HPDE6-E6E7 (cell line): ENCODE data around the gene NRL.

Experiments used
- DNase-seq: peaks from one replicate; pipeline ENCODE4 v3.0.0; 2011; ENCODE audit warnings: missing footprints; ENCODE audit errors: extremely low spot score

The NRL gene

DNA sequence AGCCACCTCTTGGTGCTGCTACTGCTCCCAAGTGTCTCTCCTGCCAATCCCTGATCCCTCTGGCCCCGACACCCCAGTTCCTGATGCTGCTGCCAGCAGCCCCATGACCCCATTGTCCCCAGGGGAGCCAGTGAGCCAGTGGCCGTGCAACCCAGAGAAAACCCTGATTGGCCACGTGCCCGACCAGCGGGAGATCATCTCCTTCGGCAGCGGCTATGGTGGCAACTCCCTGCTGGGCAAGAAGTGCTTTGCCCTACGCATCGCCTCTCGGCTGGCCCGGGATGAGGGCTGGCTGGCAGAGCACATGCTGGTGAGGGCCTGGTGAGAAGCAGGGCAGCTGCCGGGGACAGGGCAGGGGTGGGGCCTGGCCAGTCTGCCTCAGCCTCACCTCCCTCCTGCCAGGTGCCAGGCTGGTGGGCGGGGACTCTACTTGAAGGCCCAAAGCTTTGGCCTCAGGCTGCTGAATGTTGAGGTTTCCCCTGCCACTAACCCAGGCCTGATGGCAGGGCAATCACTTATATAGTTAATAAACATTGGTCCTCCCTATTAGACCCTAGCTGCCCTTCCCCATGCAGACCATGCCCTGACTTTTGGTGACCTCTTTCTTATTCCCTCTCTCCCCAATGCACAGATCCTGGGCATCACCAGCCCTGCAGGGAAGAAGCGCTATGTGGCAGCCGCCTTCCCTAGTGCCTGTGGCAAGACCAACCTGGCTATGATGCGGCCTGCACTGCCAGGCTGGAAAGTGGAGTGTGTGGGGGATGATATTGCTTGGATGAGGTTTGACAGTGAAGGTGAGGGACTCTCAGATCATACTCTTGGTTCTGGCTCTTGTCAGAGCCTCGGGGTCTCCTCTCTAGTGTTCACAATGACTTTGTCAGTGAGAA lies 15.6 kb downstream of the NRL start:
- no peak for DNase-seq

- no peak for DNase-seq
These were observed 16.4 kb downstream of the NRL start for GRCh38 chr14:24098229-24098926.

- no peak for DNase-seq
These were observed 18.1 kb downstream of the NRL start for GRCh38 chr14:24096545-24097181.

DNA sequence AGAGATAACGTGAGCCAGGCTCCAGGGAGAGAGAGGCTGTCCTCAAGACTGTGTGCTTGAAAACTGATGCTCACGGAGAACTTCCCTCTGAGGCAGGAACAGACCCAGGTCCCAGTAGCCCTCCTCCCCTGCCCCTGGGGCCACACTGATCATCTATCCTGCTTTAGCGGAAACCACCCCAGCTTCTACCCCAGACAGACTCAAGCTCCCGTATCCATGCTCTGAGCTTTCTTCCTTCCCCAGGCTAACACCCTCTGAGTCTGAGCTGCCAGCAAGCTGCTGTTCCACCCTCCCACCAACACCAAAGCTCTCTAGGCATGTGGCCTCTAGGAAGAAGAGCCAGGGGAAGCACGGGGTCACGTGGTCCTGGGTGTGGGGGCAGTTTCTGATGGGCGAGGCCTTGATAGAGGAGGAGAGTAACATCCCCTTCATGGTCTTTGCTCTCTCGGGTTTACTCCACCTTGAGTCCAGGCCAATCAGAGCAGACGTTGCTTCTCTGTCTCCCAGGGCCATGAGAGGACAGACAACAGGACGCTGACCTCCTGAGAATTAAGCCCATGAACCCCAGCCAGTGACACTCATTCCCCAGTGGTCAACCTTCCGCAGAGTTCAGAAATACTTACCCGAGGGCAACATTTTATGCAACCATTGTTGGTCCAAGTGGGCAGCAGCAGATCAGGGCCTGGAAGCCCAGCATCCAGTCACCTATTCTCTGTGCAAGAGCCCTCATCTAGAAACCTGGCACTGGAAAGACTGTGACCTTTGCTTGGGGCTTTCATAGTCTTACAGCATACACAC lies 19.3 kb downstream of the NRL start:
- DNase-seq: no peak

GRCh38 chr14:24094841-24095270 lies 19.9 kb downstream of the NRL start:
- DNase-seq: no peak

GRCh38 chr14:24093901-24094840 lies 20.6 kb downstream of the NRL start, which contains the start of gene PCK2:
Gene PCK2, plus strand, starts transcription at chr14:24094311. Its CDS starts 95 bp downstream, at chr14:24094406.
- DNase-seq: peak; percentile 97

GRCh38 chr14:24093207-24093900 lies 21.4 kb downstream of the NRL start:
- DNase-seq: no peak

GRCh38 chr14:24092505-24093206 lies 22.1 kb downstream of the NRL start:
- DNase-seq: no peak

DNA sequence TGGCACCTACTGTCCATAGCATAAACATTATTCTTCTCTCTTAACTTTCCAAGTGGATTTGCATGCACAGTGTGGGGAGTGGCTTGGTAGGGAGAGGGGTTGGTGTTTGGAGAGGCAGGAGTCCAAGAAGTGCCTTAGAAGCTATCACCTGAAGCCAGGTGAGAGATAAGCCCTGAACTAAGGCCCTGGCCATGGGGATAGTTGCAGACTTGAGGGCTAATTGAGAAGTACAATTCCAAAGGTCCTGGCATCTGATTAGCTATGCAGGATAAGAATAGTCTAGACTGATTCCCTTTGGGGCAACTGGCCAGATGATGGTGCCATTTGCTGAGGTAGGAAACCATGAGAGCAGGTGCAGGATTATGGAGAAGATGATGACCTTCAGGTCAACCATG lies 22.6 kb downstream of the NRL start:
- no peak for DNase-seq

DNA sequence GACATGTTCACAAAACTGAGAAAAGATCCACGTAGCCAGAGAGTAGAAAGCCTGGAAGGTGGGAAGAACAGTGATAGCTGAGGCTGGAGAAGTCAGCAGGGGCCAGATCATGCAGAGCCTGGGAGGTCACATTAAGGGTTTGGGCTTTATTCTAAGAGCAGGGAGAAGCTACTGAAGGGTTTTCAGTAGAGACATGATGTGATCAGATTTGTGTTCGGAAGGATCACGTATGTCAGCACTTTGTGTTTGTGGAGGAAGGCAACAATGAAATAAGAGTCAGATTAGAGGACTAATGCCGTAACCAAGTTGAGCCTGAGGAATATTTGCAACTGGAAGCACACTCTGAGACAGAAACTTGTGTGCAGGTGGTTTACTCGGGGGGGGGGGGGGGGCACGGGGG lies 24.9 kb downstream of the NRL start:
- no peak for DNase-seq

GRCh38 chr14:24088095-24088494 lies 26.7 kb downstream of the NRL start:
- DNase-seq: no peak

- DNase-seq: no peak
These were observed 27.7 kb downstream of the NRL start for GRCh38 chr14:24087004-24087403.

- DNase-seq: no peak
These were observed 28.4 kb downstream of the NRL start for GRCh38 chr14:24086193-24086955.

DNA sequence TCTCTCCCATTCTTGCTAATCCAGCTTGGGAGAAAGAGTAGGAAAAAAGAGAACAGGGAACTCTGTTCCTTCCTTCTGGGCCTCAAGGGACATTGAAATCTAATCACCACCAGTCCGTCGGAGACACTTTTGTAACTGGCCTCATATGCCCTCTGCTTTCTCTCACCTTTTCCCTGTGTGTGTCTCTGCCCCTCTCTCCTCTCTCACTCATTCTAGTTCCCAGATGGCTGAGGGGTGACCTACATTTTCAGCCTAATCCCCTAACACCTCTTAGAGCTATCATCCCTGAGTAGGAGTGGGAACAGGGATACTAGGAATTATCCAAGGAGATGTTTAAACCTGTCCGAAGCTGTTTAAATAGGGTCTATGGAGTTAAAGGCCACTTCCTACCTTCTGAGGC lies 29.5 kb downstream of the NRL start:
- DNase-seq: no peak

DNA sequence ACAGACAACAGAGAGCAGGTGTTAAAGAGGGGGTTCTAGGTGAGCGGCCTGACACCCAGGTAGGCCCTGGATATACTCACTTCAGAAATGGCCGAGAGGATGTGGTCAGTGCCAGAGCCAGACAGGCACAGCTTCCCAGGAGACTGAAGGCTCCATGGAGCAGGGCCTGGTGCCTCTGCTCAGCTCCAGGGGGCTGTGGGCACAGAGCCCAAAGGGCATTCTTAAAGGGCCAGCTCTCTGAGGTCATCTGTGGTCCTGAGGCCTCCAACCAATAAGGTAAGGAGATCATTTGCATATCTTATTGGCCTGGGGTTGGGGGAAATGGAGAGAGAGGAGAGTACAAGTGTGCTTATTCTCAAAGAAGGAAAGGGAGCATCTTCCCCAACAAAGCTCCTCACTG lies 30.3 kb downstream of the NRL start:
- DNase-seq: no peak

DNA sequence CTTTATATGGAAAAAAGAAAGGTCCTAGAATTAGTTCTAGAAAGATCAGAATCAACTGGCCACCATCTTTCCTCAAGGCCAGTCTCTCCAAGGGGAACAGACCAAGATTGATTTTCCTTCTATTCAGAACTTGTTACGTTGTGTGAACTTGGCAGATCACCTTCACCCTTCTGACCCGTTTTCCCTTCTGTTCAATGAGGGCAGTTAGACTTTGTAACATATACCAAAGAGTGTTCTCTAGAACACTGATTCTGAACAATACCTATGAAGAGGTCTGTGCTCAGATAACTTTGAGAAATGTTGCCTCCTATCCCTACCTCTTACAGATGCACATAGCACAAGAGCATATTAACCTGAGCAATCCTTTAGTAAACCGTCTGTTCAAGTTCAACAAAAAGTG lies 31.3 kb downstream of the NRL start:
- no peak for DNase-seq

GRCh38 chr14:24082411-24083080 lies 32.2 kb downstream of the NRL start:
- DNase-seq: no peak

- DNase-seq: no peak
These were observed 33.0 kb downstream of the NRL start for GRCh38 chr14:24081739-24082211.
